ENCODE measurements around the gene SBSN. TPM values are rescaled to one million over a fixed set of nuclear protein-coding genes. Genes with fewer than 3 reads are reported as not detected.

SBSN gene
- polyA plus RNA-seq, 2 of the 4 experiments (the other 2 are of a cell fraction): 0.28 to 1.1 TPM

- Histone ChIP-seq H3K4me1 (0 out of 3 replicates have a peak, but pooled peaks cover 6% of the 10 kb centered on the region), H3K4me3 (peak overlapping the region; percentile 51), H3K9me3 (no peaks in the 10 kb centered on the region), H3K4me2 (peak overlapping the region; percentile 83), H3K27ac (no peak overlapping the region)
- ChIA-PET POLR2A (interaction anchor here (0.9 to 1.8 kb wide), 7 partner anchors 10 to 215 kb away, joined by 3 to 7 read pairs (median 5); partner anchors contain the start of gene COX6B1), CTCF (interaction anchor here (0.7 to 6.9 kb wide), 11 partner anchors 11 to 157 kb away, joined by 3 to 80 read pairs (median 5); no protein-coding TSS in a partner anchor)
- 62% methylated on average over 49 of the region's 53 CpGs for WGBS (ENCODE audit: missing lambda C conversion rate)
- ATAC-seq: peak; percentile 0 to 12; a peak in 3 of 6 replicates
- peak; percentile 28 for FAIRE-seq
- no peak for DNase-seq (ENCODE audit: low read depth in 1 of 2, low spot score in 1 of 2)
- TF ChIP-seq FOSL2 (IDR thresholded peaks at IDR 0.05) (no peak), FOSL2 (CRISPR knock-in tag; IDR thresholded peaks at IDR 0.05) (no peak), HOXB5 (CRISPR knock-in tag; IDR thresholded peaks at IDR 0.05) (no peak), CHD4 (IDR thresholded peaks at IDR 0.05; ENCODE audit: borderline replicate concordance) (no peak)
- TF ChIP-seq, protein P1, sequence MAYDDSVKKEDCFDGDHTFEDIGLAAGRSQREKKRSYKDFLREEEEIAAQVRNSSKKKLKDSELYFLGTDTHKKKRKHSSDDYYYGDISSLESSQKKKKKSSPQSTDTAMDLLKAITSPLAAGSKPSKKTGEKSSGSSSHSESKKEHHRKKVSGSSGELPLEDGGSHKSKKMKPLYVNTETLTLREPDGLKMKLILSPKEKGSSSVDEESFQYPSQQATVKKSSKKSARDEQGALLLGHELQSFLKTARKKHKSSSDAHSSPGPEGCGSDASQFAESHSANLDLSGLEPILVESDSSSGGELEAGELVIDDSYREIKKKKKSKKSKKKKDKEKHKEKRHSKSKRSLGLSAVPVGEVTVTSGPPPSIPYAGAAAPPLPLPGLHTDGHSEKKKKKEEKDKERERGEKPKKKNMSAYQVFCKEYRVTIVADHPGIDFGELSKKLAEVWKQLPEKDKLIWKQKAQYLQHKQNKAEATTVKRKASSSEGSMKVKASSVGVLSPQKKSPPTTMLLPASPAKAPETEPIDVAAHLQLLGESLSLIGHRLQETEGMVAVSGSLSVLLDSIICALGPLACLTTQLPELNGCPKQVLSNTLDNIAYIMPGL (CRISPR knock-in tag; IDR thresholded peaks at IDR 0.05; ENCODE audit: borderline replicate concordance): no peak
These were observed 30.5 kb upstream of the SBSN start for GRCh38 chr19:35558400-35559280.

DNA sequence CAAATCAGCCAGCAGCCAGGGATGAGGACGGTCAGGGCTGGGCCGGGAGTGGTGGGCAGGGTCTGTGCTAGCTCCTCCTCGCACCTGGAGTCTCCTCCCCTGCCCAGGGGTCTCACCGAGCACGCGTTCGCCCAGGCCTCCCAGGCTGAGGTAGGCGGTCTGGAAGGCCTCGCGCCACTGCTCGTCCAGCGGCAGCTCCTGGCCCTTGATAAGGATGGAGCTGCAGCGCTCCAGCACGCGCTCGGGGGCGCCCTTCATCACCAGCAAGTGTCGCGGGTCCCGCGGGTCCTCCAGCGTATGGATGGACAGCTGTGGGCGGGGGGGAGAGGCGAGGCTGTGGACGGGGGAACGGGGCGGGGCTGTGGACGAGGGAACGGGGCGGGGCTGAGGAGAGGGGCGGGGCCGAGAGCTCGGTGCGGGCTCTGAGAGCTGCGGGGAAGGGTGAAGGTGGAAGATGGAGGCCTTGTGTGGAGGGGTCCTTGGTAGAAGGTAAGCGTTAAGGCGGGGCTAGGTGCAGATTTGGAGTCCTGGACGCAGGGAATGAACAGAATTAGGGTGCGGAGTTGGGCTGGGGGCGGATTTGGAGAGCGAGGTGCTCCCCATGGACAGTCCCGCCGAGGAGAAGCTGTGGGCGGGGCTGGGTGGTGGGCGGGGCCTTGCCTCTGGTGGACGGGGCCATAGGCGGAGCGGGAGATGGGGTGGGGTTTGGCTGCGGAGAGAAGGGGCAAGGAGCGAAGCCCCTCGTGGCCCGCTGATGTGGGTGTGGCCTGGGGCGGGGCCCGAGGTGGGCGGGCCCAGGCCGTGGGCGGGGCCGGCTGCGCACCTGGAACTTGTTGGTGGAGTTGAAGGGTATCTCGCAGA is 29.7 kb upstream of the SBSN start:
- H3K27ac ChIP-seq: peak overlapping the region in 1 of 2 experiments; percentile 62; a peak in 3 of 6 replicates
- ATAC-seq (peak; percentile 42 to 81), DNase-seq (ENCODE audit: low read depth in 1 of 2, low spot score in 1 of 2) (peak; percentile 83 to 89), FAIRE-seq (no peak)
- 30% methylated on average over 40 of the region's 60 CpGs for WGBS (ENCODE audit: missing lambda C conversion rate)
- peak overlapping the region; percentile 83 for H3K4me2 ChIP-seq
- peak overlapping the region; percentile 51 for H3K4me3 ChIP-seq
- POLR2A ChIA-PET: interaction anchor here (0.6 to 1.8 kb wide), 8 partner anchors 10 to 216 kb away, joined by 3 to 7 read pairs (median 4); partner anchors contain the start of gene COX6B1
- no peaks in the 10 kb centered on the region for H3K9me3 ChIP-seq
- 0 out of 3 replicates have a peak, but pooled peaks cover 6% of the 10 kb centered on the region for H3K4me1 ChIP-seq
- TF ChIP-seq EHMT2 (IDR thresholded peaks at IDR 0.05; ENCODE audit: low read depth): no peak
- no peak for TF ChIP-seq CBX8 (IDR thresholded peaks at IDR 0.05)
- no peak for TF ChIP-seq FOSB (CRISPR knock-in tag; IDR thresholded peaks at IDR 0.05)
- no peak for TF ChIP-seq REST (IDR thresholded peaks at IDR 0.05)
- CTCF ChIA-PET: interaction anchor here (0.7 to 6.9 kb wide), 18 partner anchors 10 to 262 kb away, joined by 3 to 80 read pairs (median 6); no protein-coding TSS in a partner anchor

- Histone ChIP-seq H3K4me3 (no peak overlapping the region; the same call in 2 of the 3 replicates), H3K27ac (no peak overlapping the region), H3K4me2 (peak overlapping the region; percentile 83), H3K9me3 (no peaks in the 10 kb centered on the region), H3K4me1 (0 out of 3 replicates have a peak, but pooled peaks cover 6% of the 10 kb centered on the region)
- FAIRE-seq (no peak), DNase-seq (ENCODE audit: low read depth in 1 of 2, low spot score in 1 of 2) (no peak), ATAC-seq (no peak)
- ChIA-PET POLR2A (interaction anchor here (0.6 to 1.8 kb wide), 7 partner anchors 9 to 217 kb away, joined by 3 to 7 read pairs (median 4); partner anchors contain the start of gene COX6B1), CTCF (interaction anchor here (0.5 to 6.9 kb wide), 41 partner anchors 8 to 513 kb away, joined by 3 to 80 read pairs (median 6); partner anchors contain the start of genes HAUS5 and PMIS2)
- 92% methylated on average over 16 of the region's 16 CpGs for WGBS (ENCODE audit: missing lambda C conversion rate)
- peak; percentile 5 for TF ChIP-seq ZFP36 (IDR thresholded peaks at IDR 0.05; ENCODE audit: borderline replicate concordance, partially characterized antibody)
- TF ChIP-seq ZC3H11A (IDR thresholded peaks at IDR 0.05): no peak
These were observed 28.9 kb upstream of the SBSN start for GRCh38 chr19:35556846-35557538.

All from A549 (cell line).